Right lobe of liver (tissue), 4 donors: ENCODE results near the gene ARPP21.

Experiments used
- POLR2A ChIP-seq: fragments of 450-650 bp; IDR thresholded peaks from one replicate; pipeline ENCODE4 v1.6.1; 2017; ENCODE audit warnings: antibody characterized with exemption, mild to moderate bottlenecking
- TF ChIP-seq, protein P1 (sequence below), 4 donors: fragments of 200-600 bp in 3 of 4; fragments of 450-650 bp in 1 of 4; IDR thresholded peaks; one replicate each; pipeline versions ENCODE4 v1.5.1 to v1.8.0; 2016 to 2022; ENCODE audit warnings: antibody characterized with exemption in 4 of 4, mild to moderate bottlenecking in 2 of 4
- donor health status: DM: no; HTN: no; CAD: no.
- donor health status: DM: no; HTN: no; CAD: no.
- donor health status: DM: no; HTN: yes; CAD: no.

DNA sequence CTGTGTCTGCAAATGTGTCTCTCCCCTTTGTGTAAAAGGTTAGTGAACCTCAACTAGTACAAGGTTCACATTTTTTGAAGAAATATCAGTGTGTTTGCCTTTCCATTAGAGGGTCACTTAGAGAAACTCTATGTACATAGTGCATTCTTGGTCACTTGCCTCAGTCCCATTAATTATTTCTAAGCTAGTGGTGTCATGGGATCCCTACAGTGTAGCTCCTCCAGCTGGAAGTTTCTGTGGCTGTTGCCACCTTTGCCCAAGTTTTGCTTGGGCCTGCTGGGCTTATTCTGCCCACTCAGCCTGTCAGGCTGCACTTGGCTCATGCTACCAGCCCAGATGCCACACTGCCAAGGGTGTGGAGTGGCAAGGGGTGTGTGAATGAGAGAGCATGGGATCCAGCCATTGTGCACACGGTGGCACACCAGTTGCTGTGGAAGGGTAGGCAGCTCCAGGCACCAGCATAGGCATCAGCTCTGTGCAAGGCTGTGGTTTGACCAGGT is 161.7 kb downstream of the ARPP21 start:
- TF ChIP-seq, protein P1, sequence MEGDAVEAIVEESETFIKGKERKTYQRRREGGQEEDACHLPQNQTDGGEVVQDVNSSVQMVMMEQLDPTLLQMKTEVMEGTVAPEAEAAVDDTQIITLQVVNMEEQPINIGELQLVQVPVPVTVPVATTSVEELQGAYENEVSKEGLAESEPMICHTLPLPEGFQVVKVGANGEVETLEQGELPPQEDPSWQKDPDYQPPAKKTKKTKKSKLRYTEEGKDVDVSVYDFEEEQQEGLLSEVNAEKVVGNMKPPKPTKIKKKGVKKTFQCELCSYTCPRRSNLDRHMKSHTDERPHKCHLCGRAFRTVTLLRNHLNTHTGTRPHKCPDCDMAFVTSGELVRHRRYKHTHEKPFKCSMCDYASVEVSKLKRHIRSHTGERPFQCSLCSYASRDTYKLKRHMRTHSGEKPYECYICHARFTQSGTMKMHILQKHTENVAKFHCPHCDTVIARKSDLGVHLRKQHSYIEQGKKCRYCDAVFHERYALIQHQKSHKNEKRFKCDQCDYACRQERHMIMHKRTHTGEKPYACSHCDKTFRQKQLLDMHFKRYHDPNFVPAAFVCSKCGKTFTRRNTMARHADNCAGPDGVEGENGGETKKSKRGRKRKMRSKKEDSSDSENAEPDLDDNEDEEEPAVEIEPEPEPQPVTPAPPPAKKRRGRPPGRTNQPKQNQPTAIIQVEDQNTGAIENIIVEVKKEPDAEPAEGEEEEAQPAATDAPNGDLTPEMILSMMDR (IDR thresholded peaks at IDR 0.05) = peak in 3 of 4 donors; percentile 5 to 17 (median 12)
- no peak for TF ChIP-seq POLR2A
